22Rv1 (cell line): ENCODE data around the gene CCER1.

ENCODE experiments used
- H3K27ac ChIP-seq: fragments of 450-650 bp; 2 replicates; pipeline ENCODE4 v1.5.1; 2017
- CTCF ChIP-seq: fragments of 450-650 bp; IDR thresholded peaks from 2 replicates; pipeline ENCODE4 v1.5.1; 2017; ENCODE audit warnings: mild to moderate bottlenecking
- ZFX ChIP-seq: fragments of 450-650 bp; IDR thresholded peaks from 2 replicates; pipeline ENCODE4 v1.6.1; 2017; ENCODE audit warnings: antibody characterized with exemption, borderline replicate concordance

Gene CCER1

DNA sequence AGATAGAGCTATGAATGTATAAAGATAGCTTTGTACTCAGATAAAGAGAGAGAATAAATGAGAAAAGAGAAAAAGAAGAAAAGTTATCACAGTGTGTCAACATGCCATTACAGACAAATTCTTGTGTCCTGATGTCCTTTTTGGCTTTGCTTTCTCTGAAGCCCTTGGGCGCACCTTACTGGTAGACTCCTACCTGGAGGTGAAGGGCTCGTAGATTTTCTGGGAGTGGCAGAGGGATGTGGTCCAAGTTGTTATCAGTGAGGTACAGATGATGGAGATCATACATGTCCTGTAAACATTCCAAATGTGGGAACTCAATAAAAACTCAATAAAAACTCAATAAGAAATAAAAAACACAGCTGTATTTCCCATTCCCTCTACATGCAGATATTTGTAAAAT is 14.9 kb upstream of the CCER1 start:
- no peak overlapping the region for H3K27ac ChIP-seq
- TF ChIP-seq ZFX, result no peak
- TF ChIP-seq CTCF, result no peak

DNA sequence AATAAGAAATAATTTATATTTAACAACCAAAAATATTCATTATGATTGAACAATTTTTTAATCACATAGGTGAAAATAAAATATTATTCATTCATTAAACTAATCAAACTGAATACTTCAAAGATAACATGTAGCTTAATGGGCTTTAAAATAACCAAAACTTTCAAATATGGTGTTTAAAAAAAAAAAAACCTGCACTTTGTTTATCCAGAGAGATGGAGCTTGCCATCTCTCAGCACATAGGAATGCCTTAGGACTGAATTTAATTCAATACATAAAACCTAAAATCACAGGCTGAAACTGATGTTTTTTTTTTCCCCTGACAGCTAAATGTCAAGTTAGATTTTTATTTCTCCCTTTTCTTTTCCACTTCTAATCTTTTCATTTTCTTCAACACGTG is 14.4 kb upstream of the CCER1 start:
- H3K27ac ChIP-seq, result no peak overlapping the region
- no peak for TF ChIP-seq CTCF
- no peak for TF ChIP-seq ZFX

- no peak for TF ChIP-seq ZFX
- no peak for TF ChIP-seq CTCF
- H3K27ac ChIP-seq, result no peak overlapping the region
Observed at GRCh38 chr12:90965204-90965603, 10.2 kb upstream of the CCER1 start.

GRCh38 chr12:90964616-90965015 is 9.6 kb upstream of the CCER1 start:
- H3K27ac ChIP-seq, result no peak overlapping the region
- TF ChIP-seq CTCF, result no peak

- H3K27ac ChIP-seq, result no peak overlapping the region
- TF ChIP-seq CTCF, result no peak
- TF ChIP-seq ZFX, result no peak
Observed at GRCh38 chr12:90963946-90964345, 9.0 kb upstream of the CCER1 start.

- no peak overlapping the region for H3K27ac ChIP-seq
- no peak for TF ChIP-seq CTCF
- TF ChIP-seq ZFX, result no peak
Observed at GRCh38 chr12:90961154-90961553, 6.2 kb upstream of the CCER1 start.

- TF ChIP-seq CTCF (peak; percentile 95), ZFX (no peak)
- H3K27ac ChIP-seq, result no peak overlapping the region
Observed at GRCh38 chr12:90959538-90960139, 4.7 kb upstream of the CCER1 start.
